GM21515 (cell line): ENCODE results near the gene RING1.

Source experiments
- ATAC-seq: cut with Tn5 transposase; IDR thresholded peaks from one replicate; pipeline ENCODE4 v1.9.1; 2021; ENCODE audit not compliant: unreplicated experiment

RING1 gene

DNA sequence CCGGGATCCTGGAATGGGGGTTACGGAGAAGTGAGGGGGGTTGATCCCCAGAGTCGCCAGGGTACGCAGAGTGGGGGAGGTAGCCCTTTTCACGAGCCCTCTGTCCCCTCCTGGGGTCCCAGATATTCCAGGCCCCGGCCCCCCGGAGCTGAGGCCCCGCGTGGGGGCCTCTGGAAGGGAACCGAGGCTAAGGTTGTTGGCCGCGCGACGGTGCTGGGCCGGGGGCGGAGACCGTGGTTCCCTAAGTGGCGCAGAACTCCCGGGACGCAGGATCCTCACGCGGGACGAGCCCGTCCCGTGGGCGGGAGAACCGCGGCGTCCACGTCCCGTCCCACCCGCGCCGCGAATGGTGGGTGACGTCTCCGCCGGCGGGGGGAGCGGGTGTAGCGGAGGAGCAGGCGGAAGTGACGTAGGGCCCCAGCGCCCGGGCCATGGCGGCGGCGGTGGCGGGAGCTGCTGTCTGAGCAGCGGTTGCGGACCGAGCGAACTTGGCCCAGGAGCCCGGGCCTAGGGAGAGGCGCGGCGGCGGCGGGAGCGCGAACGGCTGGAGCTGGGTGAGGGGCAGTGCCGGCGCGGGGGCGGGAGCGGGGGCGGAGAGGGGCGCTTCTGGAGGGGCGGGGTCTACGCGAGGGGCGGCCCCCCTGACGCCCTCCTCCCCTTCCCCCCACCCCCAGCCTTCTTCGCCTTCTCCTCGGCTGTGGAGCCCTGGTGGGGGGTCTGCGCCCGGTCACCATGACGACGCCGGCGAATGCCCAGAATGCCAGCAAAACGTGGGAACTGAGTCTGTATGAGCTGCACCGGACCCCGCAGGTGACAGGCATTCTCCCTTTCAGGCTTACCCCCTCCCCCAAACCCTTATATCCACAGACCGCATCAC is at the start of gene RING1:
Gene RING1 (plus strand): TSS at position 410 of the 877 bp plus-strand sequence. CDS start 323 bp downstream, at position 733.
- no peak for ATAC-seq

- ATAC-seq: no peak
Observed at GRCh38 chr6:33160096-33160495, 48.2 kb upstream of the RING1 start.

GRCh38 chr6:33160728-33161344 is 47.5 kb upstream of the RING1 start:
- no peak for ATAC-seq

GRCh38 chr6:33161354-33162331 is 46.7 kb upstream of the RING1 start:
- peak; percentile 52 for ATAC-seq

DNA sequence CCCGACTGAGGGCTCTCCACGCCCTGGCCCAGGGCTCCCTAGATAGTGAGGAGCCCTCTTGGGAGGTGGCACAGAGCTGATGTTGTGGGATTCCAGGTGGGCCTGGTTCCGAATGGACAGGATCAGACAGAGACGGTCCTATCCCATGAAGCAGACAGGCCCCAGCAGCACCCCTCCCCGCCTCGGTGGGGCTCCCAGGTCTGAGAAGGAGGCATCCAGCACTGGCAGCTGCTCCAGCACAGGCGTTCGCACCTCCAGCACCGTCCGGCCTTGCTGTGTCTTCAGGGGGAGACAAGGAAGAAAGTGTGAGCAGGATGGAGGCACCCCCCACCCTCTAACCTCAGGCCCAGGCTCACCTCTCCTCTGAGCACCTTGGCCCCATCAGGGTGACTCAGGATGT is 44.8 kb upstream of the RING1 start:
- no peak for ATAC-seq

GRCh38 chr6:33164176-33164575 is 44.1 kb upstream of the RING1 start:
- no peak for ATAC-seq

DNA sequence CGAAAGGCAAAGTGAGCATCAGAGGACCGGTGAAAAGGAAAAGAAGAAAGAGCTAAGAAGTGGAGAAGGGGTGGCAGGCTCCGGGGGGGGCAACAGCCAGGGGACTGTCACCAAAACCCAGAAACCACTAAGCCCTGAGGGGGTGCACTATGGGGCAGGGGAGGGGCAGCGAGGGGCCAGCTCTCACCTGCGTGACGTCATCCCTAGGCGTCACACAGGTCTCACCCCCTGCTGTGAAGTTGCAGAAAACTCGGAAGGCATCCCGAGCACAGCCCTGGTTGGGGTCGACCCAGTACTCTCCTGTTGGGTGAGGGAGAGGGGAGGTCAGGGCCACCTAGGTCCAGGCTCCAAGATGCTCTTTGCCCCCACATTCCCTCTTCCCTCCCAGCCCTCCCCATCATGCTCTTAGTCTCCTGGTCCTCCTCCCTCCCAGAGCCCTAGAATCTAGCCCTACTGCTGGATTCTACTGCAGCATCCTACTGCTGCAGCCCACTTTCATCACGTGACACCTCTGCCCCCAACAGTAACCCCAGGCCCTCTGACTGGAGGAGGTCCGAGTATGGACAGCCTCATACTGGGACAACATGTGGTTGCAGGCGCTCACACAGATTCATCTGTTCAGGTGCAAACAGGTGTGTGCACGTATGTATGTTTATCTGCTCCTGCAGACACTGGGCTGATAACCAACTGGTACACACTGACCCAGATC is 43.5 kb upstream of the RING1 start:
- no peak for ATAC-seq

GRCh38 chr6:33165581-33166258 is 42.6 kb upstream of the RING1 start:
- ATAC-seq: no peak

- no peak for ATAC-seq
Observed at GRCh38 chr6:33166363-33166762, 41.9 kb upstream of the RING1 start.

GRCh38 chr6:33166811-33167210 is 41.5 kb upstream of the RING1 start:
- no peak for ATAC-seq

DNA sequence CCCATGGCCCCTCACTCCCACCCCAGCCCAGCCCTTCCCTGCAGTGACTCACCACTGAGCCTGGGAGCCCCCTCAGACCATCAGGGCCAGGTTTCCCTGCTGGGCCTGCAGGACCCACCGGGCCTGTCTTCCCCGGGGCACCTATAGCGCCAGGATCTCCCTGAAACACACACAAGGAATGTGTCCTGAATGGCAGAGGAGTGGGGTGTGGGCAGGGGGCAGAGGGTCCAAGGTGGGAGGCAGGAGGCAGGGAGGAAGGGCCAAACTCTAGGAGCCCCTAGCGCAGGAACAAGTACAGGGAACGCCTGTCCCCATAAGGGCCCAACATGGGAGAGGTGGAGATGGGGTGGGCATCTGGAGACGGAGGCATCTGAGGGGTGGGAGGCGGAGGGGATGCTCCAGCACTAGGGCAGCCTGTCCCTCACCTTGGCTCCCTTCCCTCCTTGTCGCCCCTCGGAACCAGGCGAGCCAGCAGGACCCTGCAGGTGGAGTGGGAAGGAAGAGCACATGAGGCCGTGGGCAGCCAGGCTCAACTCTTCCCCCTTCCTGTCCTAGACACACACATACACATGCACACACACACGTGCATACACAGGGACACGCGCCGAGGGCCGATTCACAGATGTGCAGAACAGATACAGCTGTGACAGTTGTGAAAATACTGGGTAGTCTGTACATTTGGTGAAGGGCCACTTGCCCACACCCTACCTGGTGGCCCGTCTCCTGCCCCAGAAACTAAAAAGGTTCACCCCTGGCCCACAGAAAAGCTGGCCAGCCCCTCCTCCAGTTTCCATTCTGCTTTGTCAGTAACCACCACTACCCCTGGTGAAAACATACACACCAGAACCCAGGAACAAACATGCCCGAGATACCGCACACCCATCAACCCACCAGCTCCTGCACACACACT is 40.7 kb upstream of the RING1 start:
- no peak for ATAC-seq

DNA sequence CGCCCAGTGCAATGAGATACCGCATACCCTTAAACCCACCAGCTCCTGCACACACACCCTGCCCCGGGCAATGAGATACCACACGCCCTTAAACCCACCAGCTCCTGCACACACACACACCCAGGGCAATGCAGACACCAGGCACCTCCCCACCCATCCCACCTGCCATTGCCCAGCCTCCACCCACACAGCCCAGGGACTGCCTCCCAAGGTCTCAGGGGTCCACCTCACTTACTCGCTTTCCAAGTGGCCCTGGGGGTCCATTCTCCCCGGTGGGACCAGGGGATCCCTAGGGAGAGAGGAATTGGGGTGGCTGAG is 40.1 kb upstream of the RING1 start:
- ATAC-seq: no peak

DNA sequence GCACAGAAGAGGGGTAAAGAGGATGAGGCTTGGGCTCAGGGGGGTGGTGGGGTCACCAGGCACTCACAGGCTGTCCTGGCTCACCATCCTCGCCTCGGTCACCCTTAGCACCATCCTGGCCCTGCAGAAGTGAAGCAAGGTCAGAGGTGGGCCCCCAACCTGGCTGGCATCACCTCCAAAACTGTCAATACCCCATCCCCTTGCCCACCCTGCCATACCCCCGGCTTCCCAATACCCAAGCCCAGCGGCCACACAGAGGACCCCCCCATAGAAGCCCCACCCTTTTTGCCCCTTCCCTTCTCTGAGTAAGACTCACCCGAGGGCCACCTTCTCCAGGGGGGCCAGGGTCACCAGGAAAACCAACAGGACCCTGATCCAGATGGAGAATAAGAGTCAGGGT is 39.7 kb upstream of the RING1 start:
- no peak for ATAC-seq

DNA sequence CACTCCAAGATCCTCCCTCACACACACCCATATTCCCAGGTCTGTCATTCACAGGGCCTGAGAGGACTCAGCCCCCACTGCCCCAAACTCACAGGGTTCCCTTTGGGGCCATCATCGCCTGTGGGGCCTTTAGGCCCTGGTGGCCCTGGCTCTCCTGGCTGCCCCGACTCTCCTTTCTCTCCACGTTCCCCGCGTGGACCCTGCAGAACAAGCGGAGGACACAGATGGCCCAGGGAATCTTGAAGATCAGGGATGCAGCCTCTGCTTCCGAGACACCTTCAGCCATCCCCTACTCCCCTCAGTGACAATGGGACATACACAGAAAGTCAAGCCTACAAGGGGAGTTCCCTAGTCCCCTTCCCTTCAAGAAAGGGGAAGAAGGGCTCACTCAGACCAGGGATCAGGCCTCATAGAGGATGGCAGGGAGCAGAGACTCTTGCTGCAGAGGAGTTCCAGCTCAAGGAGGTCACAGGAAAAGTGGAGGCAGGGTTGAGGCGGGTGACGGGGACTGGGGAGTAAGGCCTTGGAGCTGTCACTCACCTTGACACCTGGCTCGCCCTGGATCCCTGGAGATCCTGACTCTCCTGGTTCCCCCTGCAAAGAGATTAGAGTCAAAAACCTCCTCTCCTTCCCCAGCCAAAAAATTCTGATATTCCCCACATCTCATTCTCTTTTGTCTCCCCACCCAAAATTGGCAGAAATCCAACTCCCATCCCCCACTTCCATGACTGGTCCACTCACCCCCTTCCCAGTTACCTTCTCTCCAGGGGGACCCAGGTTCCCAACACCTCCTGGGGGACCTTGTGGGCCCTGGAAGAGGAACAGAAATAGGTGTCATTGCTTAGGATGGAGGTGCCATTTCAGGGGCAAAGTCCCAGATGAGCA is 38.8 kb upstream of the RING1 start:
- ATAC-seq: no peak

DNA sequence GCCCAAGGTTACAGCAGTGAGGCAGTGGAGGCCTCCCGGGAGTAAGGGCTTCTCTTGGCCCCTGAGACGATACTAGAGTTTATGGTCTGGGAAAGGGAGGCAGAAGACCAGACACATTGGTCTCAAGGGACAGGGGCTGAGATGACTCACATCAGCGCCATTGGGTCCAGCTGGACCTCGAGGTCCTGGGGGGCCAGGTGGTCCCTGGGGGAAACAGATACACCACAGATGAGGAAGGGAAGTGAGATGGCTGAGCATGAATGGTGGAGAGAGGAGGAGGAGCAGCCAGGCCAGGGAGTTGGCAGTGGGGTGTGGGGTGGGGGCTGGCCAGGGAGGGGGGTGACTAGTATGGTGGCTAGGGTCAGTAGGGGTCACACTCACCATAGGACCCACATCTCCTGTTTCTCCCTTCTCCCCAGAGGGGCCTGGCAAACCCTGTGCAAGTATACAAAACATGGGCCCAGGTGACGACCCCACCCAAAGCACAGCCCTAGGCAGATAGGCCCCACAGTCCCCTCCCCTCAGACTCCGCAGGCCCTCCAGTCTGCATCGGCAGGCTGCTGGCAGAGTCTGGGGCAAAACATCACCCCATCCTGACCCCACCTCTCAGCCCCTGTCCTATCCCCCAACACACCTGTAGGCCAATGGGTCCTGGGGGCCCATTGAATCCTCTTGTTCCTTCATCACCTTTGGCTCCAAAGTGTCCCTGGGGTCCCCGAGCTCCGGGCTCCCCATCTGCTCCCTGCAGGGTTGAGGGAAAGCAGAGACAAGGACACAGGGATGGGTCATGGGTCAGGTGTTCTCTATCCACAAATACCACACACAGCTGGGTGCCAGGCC is 37.9 kb upstream of the RING1 start:
- ATAC-seq: no peak

DNA sequence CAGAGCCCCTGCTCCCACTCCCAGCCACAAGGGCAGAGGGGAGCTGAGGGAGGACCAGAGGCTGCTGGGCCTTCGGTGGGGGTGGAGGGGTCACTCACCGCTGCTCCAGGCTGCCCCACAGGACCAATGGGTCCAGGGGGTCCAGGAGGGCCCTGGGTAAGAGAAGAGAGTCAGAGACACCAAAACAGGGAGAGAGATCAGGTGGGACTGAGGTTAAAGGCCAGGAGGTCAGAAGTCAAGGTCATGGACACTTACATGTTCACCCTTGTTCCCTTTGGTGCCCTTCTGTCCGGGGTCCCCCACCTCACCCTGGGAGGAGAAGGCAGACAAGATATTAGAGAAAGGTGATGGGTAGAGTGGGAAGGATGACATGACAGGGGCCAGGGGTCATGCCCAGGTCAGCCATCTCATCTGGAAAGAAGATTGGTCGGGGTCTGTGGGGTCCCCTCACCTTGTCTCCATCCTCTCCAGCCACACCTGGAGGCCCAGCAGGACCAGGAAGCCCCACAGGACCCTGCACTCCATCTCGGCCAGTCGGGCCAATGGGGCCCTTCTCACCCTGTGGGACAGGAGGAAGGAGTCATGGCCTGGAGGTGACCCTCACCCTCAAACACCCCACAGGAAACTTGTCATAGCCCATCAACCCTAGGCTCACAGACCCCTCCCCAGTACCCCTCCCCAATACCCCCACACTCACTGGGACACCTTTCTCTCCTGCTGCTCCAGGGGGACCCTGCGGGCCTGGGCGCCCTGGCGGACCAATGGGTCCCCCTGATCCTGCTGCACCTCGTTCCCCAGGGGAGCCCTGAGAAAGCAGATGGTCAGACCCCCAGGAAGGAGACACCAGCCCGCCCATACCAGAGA is 37.1 kb upstream of the RING1 start:
- ATAC-seq: no peak
